ENCODE data around the gene SF3B1. TPM values are rescaled to one million over a fixed set of nuclear protein-coding genes. Genes with fewer than 3 reads are reported as not detected.

Gene SF3B1
- total and polyA plus RNA-seq, 2 of the 13 experiments (the other 11 are each of a cell fraction or from before 2014, with no cell fraction given), result 387 to 750 TPM

GRCh38 chr2:197434541-197435513 lies at the start of gene SF3B1 (continued):
- TF ChIP-seq ZBTB40 (IDR thresholded peaks at IDR 0.05), result peak; percentile 46; the same call in 1 of the 2 replicates
- peak; percentile 91 for TF ChIP-seq ZBTB40 (CRISPR knock-in tag; IDR thresholded peaks at IDR 0.05)
- TF ChIP-seq PHF8 (CRISPR knock-in tag; IDR thresholded peaks at IDR 0.05), result peak; percentile 95
- no peak for TF ChIP-seq ZNF383 (CRISPR knock-in tag; IDR thresholded peaks at IDR 0.05; ENCODE audit: borderline replicate concordance)
- peak; percentile 25; the same call in 1 of the 2 replicates for TF ChIP-seq MAFF (IDR thresholded peaks at IDR 0.05; ENCODE audit: low read depth, low read length)
- TF ChIP-seq ETV5 (CRISPR knock-in tag; IDR thresholded peaks at IDR 0.05; ENCODE audit: borderline replicate concordance), result peak; percentile 89
- peak; percentile 55; the same call in 1 of the 2 replicates for TF ChIP-seq SETDB1 (CRISPR knock-in tag; IDR thresholded peaks at IDR 0.05; ENCODE audit: borderline replicate concordance)
- no peak for TF ChIP-seq ZNF260 (CRISPR knock-in tag; IDR thresholded peaks at IDR 0.05; ENCODE audit: borderline replicate concordance, low read depth)
- peak; percentile 71; the same call in 1 of the 2 replicates for TF ChIP-seq ZNF329 (CRISPR knock-in tag; IDR thresholded peaks at IDR 0.05; ENCODE audit: low read depth)
- peak; percentile 63 for TF ChIP-seq SUZ12 (IDR thresholded peaks at IDR 0.05; ENCODE audit: low read depth, low read length)
- TF ChIP-seq POLR2AphosphoS5 (IDR thresholded peaks at IDR 0.05; ENCODE audit: low read depth, low read length), result peak; percentile 99
- TF ChIP-seq TCF7L2 (IDR thresholded peaks at IDR 0.05; ENCODE audit: low read depth, low read length), result no peak
- TF ChIP-seq RNF2 (conservative IDR thresholded peaks at IDR 0.05; ENCODE audit: low read depth), result peak; percentile 53; the same call in 1 of the 2 replicates
- TF ChIP-seq ZNF382 (CRISPR knock-in tag; IDR thresholded peaks at IDR 0.05; ENCODE audit: borderline replicate concordance), result no peak
- peak; percentile 79; the same call in 1 of the 2 replicates for TF ChIP-seq NAIF1 (CRISPR knock-in tag; IDR thresholded peaks at IDR 0.05; ENCODE audit: borderline replicate concordance)
- TF ChIP-seq MYC (CRISPR knock-in tag; IDR thresholded peaks at IDR 0.05; ENCODE audit: borderline replicate concordance), result peak; percentile 93; the same call in 1 of the 2 replicates
- peak; percentile 86 for TF ChIP-seq IKZF5 (CRISPR knock-in tag; IDR thresholded peaks at IDR 0.05)
- TF ChIP-seq ELF3 (CRISPR knock-in tag; IDR thresholded peaks at IDR 0.05), result peak; percentile 94
- no peak for TF ChIP-seq ZNF841 (CRISPR knock-in tag; IDR thresholded peaks at IDR 0.05; ENCODE audit: borderline replicate concordance)
- peak; percentile 54; the same call in 1 of the 2 replicates for TF ChIP-seq ZNF782 (CRISPR knock-in tag; IDR thresholded peaks at IDR 0.05; ENCODE audit: borderline replicate concordance)
